HG03571 (cell line): ENCODE measurements around the gene RBP4.
"Not testable (repeated sequence)": the region's sequence is repeated elsewhere in the genome, so short reads cannot be mapped to it uniquely, and the experiment has no call there.

Experiments
- ATAC-seq: cut with Tn5 transposase; IDR thresholded peaks from one replicate; pipeline ENCODE4 v1.9.1; 2021; ENCODE audit not compliant: unreplicated experiment

RBP4 gene

GRCh38 chr10:93567277-93568104 lies 33.5 kb downstream of the RBP4 start:
- ATAC-seq, result no peak

DNA sequence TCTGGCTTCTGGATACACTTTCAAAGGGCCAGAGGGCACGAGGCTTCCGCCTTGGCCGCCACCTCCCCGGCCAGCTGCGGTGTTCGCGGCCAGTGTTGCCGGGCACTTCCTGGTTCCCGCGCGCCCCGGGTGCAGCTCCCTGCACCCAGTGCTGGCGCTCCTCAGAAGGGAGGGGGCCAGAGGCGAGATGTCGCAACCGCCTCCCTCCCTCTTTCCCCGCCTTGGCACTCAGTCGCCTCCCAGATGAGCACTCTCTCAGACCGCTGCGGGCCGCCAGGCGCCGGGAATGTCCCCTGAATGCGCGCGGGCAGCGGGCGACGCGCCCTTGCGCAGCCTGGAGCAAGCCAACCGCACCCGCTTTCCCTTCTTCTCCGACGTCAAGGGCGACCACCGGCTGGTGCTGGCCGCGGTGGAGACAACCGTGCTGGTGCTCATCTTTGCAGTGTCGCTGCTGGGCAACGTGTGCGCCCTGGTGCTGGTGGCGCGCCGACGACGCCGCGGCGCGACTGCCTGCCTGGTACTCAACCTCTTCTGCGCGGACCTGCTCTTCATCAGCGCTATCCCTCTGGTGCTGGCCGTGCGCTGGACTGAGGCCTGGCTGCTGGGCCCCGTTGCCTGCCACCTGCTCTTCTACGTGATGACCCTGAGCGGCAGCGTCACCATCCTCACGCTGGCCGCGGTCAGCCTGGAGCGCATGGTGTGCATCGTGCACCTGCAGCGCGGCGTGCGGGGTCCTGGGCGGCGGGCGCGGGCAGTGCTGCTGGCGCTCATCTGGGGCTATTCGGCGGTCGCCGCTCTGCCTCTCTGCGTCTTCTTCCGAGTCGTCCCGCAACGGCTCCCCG lies 34.4 kb downstream of the RBP4 start, which contains the start of gene FFAR4:
Gene FFAR4 (plus strand): TSS at position 231 of the 842 bp plus-strand sequence. CDS start 56 bp downstream, at position 287.
- no peak for ATAC-seq

DNA sequence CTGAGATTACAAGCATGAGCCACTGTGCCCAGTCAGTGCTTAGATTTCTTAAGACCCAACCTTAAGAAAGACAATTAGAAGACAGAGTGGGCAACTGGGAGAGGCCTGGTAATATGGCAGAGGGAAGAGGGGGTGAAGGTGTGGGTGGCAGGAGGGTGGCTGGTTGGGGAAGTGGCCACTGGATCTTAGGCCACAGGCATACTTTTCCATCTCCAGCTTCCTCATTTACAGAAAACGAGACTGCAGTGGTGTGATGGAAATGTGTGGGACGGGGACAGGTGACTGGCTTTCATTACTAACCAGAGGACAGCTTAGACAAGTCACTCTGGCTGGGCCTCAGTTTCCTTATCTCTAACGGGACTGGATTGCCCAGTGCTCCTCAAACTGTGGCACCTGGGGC lies 35.6 kb downstream of the RBP4 start:
- no peak for ATAC-seq

GRCh38 chr10:93560541-93560940 lies 40.5 kb downstream of the RBP4 start:
- ATAC-seq, result no peak

DNA sequence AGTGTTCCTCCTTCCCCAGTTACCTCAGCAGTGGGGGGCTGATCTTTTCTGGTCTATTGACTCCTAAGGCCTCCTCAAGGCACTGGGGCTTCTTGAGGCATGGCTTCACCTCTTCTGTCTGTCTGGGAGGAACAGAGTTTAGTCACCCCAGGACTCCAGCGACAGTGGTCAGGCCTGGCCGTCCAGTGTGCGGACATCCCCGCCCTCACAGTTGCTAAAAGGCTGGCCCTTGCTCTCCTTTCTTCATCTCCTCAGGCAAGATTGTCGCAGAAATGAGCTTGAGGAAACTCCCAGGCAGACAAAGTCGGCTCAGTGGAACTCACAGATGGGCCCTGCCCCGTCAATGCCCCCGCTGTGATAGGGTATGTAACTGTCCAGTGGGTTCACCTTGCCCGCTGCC lies 41.5 kb downstream of the RBP4 start:
- ATAC-seq, result no peak

DNA sequence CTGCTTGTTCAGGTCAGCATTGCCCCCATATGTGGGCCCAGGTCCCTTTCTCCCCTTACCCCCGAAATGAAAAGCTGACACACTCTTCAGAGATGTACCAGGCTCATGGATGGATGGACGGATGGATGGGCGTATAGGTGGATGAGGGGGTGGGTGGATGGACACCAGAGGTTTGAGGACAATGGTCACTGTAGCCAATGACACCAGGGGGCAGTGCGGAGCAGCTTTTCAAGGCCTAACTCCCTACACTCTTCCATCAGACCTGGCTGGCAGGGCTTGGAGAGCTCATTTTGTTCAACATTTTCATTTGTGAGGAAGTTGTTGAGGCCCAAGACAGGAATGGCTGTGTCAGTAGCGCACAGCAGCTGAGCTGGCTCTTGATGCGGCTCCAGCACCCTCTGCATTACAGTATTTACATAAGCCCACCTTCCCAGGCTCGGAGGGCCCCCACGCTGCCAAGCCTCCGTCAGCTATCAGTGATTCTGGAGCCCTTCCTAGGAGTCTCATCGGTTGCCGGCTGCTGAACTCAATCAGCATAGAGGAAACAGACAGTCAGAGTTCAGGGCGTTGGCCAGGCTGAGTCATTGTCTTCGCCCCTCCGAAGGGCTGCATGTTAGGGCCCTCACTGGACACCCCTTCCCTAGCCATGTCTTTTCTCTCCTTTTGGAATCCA lies 46.1 kb downstream of the RBP4 start:
- ATAC-seq, result no peak

DNA sequence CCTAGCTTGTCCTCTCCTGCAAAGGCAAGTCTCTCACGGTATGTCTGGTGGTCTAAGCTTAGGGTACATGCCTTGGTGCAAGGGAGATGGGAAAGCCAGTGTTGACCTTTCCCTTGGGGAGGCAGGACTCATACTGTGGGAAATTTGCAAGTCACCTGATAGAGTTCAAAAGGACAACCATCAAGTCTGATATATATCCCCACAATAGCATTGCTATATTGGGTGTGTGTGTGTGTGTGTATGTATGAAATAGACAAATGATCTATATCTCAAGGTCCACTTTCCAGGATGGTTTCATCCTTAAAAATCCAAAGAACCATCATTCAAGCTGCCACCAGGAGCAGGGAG lies 46.7 kb downstream of the RBP4 start:
- ATAC-seq, result no peak

GRCh38 chr10:93553482-93554315 lies 47.3 kb downstream of the RBP4 start:
- no peak for ATAC-seq

- no peak for ATAC-seq
These were observed 48.3 kb downstream of the RBP4 start for GRCh38 chr10:93552780-93553179.

DNA sequence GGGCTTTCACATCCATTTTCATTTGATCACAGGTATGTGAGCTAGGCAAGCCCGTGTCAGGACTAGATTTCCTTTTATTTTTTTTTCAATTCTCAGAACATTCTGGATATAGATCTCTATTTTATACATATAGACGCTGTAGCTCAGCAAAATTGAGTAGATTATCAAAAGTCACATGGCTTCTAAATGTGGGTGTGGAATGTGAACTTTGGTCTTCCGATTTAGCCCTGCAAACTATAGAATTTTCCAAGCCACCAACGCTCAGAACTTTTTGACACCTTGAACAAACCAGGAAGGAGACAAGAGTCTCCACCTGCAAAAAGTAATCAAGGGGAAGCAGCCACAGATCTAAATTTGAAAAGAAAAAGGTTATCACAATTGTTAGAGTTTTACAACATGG lies 50.4 kb downstream of the RBP4 start:
- no peak for ATAC-seq

- ATAC-seq, result no peak
These were observed 52.5 kb downstream of the RBP4 start for GRCh38 chr10:93548376-93549071.

- ATAC-seq, result no peak
These were observed 53.5 kb downstream of the RBP4 start for GRCh38 chr10:93547522-93547921.

- not testable (repeated sequence) for ATAC-seq
These were observed 54.0 kb downstream of the RBP4 start for GRCh38 chr10:93546995-93547394.

DNA sequence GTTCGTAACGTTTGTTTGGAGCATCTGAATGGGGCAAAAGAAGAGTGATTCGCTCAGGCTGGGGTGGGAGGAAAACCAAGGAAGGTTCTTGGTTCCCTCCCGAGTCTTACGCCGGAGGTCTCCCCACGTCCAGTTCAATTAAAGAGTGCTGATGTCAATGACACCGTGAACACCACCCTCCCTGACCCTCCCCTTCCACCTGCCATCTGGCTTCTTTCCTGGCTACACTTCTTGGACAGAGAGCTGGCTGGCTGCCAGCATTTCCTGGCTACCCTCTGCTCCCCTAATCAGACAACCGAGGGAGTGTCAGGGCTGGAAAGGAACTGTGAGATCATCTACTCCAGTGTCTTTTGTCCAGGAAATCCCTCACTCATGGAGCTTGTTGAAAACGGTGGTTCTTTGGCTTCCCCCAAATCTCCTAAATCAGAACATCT lies 58.7 kb downstream of the RBP4 start:
- ATAC-seq, result no peak
